GM04504 (cell line): Measurements from ENCODE around the gene SPON1.
"Not testable (repeated sequence)": the region's sequence is repeated elsewhere in the genome, so short reads cannot be mapped to it uniquely, and the experiment has no call there.

Source experiments
- DNase-seq: peaks from one replicate; pipeline ENCODE4 v3.0.0-alpha.2; 2012; ENCODE audit warnings: low read depth

The SPON1 gene

DNA sequence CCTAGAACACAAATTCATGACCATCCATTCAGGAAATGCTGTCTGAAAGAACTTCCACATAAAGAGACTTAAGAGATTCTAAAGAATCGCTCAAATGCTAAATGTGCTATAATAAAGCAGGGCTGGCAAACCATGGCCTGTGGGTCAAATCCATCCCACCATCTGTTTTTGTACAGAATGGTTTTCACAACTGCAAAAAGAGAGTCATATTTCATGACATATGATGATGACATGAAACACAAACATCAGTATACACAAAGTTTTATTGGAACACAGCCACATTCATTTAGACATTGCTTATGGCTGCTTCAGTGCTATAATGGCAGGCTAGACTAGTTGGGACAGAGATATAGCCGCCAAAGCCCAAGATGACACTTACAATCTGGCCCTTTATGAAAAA, 311.4 kb downstream of the SPON1 start:
- DNase-seq = no peak

GRCh38 chr11:14275076-14275475, 312.6 kb downstream of the SPON1 start:
- peak; percentile 17 for DNase-seq

DNA sequence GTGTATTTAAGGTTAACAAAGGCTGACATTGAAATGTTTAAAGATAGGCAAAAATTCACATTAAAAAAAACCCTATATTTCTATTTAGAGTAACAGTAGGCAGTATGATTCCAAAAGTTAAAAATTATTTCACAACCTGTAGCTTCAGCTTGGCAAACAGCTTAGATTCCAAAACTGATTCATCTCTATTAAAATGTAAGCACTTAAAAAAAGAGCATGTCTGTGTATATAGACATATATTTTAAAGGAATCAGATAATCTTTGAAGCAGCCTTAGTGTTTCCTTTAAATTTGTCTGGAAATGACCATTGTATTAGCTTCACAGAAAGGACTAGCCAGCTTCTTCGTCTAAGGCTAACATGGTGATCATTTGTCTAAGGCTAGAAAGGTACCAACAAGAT, 316.3 kb downstream of the SPON1 start:
- not testable (repeated sequence) for DNase-seq

DNA sequence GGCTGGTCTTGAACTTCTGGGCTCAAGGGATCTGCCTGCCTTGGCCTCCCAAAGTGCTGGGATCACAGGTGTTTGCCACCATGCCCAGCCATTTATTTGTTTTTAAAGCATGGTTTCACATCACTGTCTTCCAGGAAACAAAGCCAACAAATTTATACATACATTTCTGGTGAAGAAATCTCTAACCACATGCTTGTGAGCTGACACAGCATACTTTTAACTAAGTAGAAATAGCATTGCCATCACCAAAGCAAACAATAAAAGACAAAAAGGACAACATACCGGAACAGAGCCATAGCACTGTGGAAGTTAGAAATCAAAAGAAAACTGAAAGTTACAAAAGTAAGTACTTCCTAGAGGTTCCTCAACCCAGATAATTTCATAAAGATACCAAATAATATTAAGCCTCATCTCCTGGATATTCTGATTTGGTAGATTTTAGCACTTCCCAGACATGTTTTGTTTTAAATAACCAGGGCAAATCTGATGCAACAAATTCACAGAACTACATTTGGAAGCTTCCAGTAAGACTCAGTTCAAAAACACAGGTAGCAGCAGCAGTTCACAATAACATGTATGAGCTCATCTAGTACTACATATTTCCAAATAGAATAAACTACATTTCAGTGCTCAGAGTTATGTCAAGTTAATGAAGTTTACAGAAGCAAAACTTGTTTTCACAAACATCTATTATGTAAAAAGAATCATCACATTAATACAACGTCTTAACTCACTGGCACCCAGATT, 325.8 kb downstream of the SPON1 start:
- peak; percentile 55 for DNase-seq

GRCh38 chr11:14290422-14290821, 327.9 kb downstream of the SPON1 start:
- DNase-seq = no peak

- DNase-seq = no peak
Measured at GRCh38 chr11:14299921-14300320, 337.4 kb downstream of the SPON1 start.

GRCh38 chr11:14300661-14301304, 338.3 kb downstream of the SPON1 start:
- DNase-seq = peak; percentile 40

DNA sequence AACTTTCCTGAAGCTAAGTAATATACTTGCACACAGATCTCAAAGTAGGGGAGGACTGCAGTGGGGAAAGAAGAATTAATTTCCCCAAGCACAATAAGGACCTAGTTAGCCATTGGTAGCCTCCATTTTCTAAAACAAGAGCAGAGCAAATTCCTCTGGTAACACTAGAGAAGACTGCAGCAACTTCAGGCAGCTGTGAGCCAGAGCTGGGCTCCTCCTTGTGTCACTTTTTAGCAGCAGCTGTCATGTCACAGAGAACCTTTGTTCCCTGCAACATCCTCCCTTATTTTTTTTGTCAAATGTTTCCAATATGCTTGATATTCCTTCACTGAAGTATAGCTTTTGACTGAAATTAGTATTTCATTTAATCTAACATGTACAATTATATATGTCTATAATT, 342.1 kb downstream of the SPON1 start:
- no peak for DNase-seq

GRCh38 chr11:14305649-14306048, 343.1 kb downstream of the SPON1 start:
- no peak for DNase-seq

GRCh38 chr11:14306481-14306880, 344.0 kb downstream of the SPON1 start:
- DNase-seq = no peak

DNA sequence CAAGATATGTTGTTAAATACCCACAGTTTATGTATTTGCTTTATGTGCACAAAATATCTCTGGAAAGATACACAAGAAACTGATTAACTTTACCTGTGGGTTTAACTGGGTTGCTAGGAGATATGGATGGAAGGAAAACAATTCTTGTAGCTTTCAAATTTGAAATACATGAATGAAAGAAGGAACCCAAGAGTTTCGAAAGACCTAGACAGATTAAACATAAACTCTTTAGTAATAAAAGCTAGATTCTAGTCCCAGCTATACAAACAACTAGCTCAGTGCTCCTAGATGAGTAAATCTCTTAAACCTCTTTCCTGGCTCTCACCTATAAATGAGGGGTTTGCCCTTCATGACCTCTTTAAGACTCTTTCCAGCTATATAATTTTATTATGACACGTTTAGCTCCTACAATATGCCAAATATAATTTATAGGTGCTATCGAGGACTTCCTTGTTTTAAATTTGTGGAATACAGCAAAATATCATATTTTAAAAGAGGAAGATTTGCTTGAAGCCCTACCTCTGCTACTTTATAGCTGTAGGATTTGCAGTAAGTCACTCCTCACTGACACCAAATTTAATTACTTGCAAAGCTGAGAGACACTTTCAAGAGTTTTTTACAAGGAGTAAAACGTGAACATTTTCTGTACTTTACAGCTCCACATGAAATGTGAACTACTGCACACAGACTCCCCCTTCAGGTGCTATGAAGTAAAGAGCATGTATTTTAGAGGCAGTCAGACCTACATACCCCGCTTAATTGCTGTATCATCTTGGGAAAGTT, 345.8 kb downstream of the SPON1 start:
- DNase-seq = peak; percentile 9

GRCh38 chr11:14308897-14309387, 346.4 kb downstream of the SPON1 start:
- no peak for DNase-seq

GRCh38 chr11:14309425-14310192, 347.1 kb downstream of the SPON1 start:
- no peak for DNase-seq

DNA sequence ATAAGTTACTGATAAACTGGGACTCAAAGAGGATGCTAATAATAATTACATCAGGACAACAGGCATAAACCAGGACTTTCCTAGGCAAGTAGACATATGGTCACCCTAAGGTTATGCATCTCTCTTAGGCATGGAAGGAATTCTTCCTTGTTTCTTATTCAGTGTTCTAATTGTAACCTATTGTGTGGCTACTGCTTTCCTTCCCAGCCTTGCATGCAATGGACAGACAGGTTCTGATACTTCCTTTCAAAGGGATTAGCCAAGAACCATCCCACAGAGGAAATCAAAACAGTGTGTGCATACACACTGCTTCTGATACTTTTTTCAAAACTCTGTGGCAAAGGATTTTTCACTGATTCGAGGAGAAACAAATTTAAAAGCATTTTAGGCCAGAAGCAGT, 348.2 kb downstream of the SPON1 start:
- peak; percentile 28 for DNase-seq

DNA sequence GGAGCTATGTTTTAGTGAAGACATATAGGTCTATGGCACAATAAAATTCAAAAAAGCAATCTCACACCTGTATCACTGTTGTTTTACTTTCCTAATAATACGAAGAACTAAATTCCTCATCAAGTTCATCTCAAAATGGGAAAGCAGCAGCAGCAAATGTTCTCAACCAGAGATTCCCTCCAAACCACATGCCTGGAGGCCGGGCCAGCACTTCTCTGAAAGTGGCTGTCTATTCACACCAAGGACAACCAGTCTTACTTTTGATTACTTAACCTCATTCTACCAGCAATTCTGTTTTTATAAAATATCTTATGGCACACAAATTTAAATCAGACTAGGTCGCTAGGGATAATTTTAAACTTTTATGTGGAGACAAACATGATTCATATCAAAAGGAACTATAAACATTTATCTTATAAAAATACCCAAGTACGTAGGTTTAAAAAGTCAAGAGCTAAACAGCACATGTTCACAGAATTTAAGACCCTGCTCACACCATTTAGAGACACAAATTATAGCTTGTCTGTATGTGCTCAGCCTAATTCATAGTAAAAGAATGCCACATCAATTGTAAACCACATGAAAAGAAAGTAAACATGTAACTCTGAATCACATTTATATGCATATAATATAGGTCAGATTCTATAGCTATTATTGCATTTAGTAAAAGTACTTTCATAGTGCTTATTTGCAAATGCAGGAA, 350.4 kb downstream of the SPON1 start:
- DNase-seq = no peak

DNA sequence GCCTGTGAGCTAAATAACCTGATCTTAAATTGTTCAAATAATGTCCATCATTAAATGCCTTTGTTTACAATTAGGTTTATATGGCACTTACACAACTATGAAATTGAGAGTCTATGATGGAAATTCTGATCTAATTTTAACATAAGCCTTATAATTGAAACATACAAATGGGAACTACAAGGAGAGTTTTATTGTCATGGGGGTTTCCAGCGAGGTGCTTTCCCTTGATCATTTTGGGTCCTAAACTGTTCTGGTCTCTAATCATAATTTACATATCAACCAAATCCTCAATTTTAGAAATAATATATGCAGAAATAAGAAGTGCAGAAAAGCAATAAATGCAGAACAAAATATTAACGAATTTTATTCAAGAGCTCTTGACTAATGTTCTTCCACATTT, 351.6 kb downstream of the SPON1 start:
- DNase-seq = no peak

DNA sequence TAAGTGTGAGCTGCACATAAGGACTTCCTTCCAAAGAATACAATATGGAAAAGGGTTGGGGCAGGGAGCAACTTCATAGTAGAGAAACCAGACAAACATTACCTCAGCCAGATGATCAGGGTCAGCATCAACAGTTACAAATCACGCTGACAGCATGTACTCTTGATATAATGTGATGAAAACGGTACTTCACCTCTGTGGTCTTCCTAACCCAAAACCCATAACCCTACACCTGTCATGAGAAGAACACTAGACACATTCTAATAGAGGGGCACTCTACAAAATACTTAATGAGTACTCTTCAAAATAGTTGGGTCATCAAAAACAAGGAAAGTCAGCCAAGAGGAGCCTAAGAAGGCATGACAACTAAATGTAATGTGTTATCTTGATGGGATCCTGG, 352.6 kb downstream of the SPON1 start:
- DNase-seq = no peak
